Right renal cortex interstitium (tissue), 3 donors: ENCODE data around the gene PRPF31. TPM values are rescaled to one million over a fixed set of nuclear protein-coding genes. Genes with fewer than 3 reads are reported as not detected.
"Not testable (repeated sequence)": the region's sequence is repeated elsewhere in the genome, so short reads cannot be mapped to it uniquely, and the experiment has no call there.

Experiments used
- DNase-seq, 3 donors: peaks; one replicate each; pipeline ENCODE4 v3.0.0-alpha.2; 2013; ENCODE audit warnings: low read depth in 3 of 3, low spot score in 2 of 3
- polyA plus RNA-seq, 3 donors: library from polyadenylated mRNA; unstranded; fragments of 120-200 nt; gene quantifications; one replicate each; pipeline ENCODE4 v1.2.1, GENCODE V29; 2013; ENCODE audit not compliant: insufficient read length in 3 of 3

PRPF31 gene
- polyA plus RNA-seq, result 10 to 100 TPM; 70.4 to 75.2 (median 72.5) TPM

- DNase-seq, result peak; percentile 99
Measured at GRCh38 chr19:54115109-54116063, at the start of gene PRPF31, which contains the start of gene TFPT. PRPF31 (plus strand) TSS chr19:54115754; CDS start chr19:54118279, 2,525 bp downstream. TFPT (minus strand) TSS chr19:54115657; CDS start chr19:54115269, 388 bp downstream.

GRCh38 chr19:54069470-54069869 lies 46.1 kb upstream of the PRPF31 start:
- no peak for DNase-seq

GRCh38 chr19:54073829-54074228 lies 41.7 kb upstream of the PRPF31 start:
- no peak for DNase-seq

GRCh38 chr19:54074851-54075250 lies 40.7 kb upstream of the PRPF31 start:
- no peak for DNase-seq

- DNase-seq, result no peak
Measured at GRCh38 chr19:54077334-54077733, 38.2 kb upstream of the PRPF31 start.

- no peak for DNase-seq
Measured at GRCh38 chr19:54081032-54081431, 34.5 kb upstream of the PRPF31 start, which contains the start of gene TARM1. TARM1 (minus strand) TSS chr19:54081365; CDS start chr19:54081340, 25 bp downstream.

- no peak for DNase-seq
Measured at GRCh38 chr19:54084410-54084809, 31.1 kb upstream of the PRPF31 start.

- no peak for DNase-seq
Measured at GRCh38 chr19:54094426-54095000, 21.0 kb upstream of the PRPF31 start.

GRCh38 chr19:54095136-54095858 lies 20.3 kb upstream of the PRPF31 start:
- no peak for DNase-seq

GRCh38 chr19:54095859-54096616 lies 19.5 kb upstream of the PRPF31 start:
- not testable (repeated sequence) for DNase-seq

- DNase-seq, result no peak
Measured at GRCh38 chr19:54096617-54097106, 18.9 kb upstream of the PRPF31 start.

- DNase-seq, result no peak
Measured at GRCh38 chr19:54099190-54099902, 16.2 kb upstream of the PRPF31 start.

GRCh38 chr19:54099903-54100255 lies 15.7 kb upstream of the PRPF31 start:
- not testable (repeated sequence) for DNase-seq

GRCh38 chr19:54100561-54100960 lies 15.0 kb upstream of the PRPF31 start, which contains the start of gene OSCAR:
OSCAR (minus strand) TSS chr19:54100803; CDS start chr19:54100792, 11 bp downstream.
- DNase-seq, result no peak

GRCh38 chr19:54102421-54103169 lies 13.0 kb upstream of the PRPF31 start, which contains the start of gene NDUFA3:
NDUFA3 (plus strand) TSS chr19:54102855; CDS start chr19:54102879, 24 bp downstream.
- peak; percentile 94 to 98 (median 95) for DNase-seq

- DNase-seq, result no peak
Measured at GRCh38 chr19:54104998-54105715, 10.4 kb upstream of the PRPF31 start.

- no peak for DNase-seq
Measured at GRCh38 chr19:54105796-54106195, 9.8 kb upstream of the PRPF31 start.

GRCh38 chr19:54106716-54107115 lies 8.8 kb upstream of the PRPF31 start:
- no peak for DNase-seq
